GM10248 (cell line): Measurements from ENCODE around the gene ATP11A.
"Not testable (repeated sequence)": the region's sequence is repeated elsewhere in the genome, so short reads cannot be mapped to it uniquely, and the experiment has no call there.

Experiments
- CTCF ChIA-PET: fragments of 300-600 bp; sonication (Branson Sonifier 250); formaldehyde crosslinking; extraction: SDS; loops from one replicate; lab custom pipeline; 2021; ENCODE audit warnings: antibody characterized with exemption; lab: Yijun Ruan, JAX
- POLR2A ChIA-PET: fragments of 350-650 bp; sonication (Branson Sonifier 250); formaldehyde crosslinking; extraction: SDS; loops from one replicate; lab custom pipeline; 2020; ENCODE audit warnings: antibody characterized with exemption; lab: Yijun Ruan, JAX
- DNase-seq: peaks from one replicate; pipeline ENCODE4 v3.0.0; 2012; ENCODE audit errors: extremely low spot score
- CTCF ChIP-seq: IDR thresholded peaks from 2 replicates; pipeline ENCODE4 v1.5.1; 2012; ENCODE audit warnings: mild to moderate bottlenecking, low read depth; ENCODE audit errors: extremely low read depth, missing control alignments, control extremely low read depth

ATP11A gene

GRCh38 chr13:112859128-112859816, 169.4 kb downstream of the ATP11A start:
- ChIA-PET CTCF (interaction anchor here (1.3 to 4.6 kb wide), 2 partner anchors 9 to 15 kb away, joined by 3 to 25 read pairs; no protein-coding TSS in a partner anchor), POLR2A (interaction anchor here (0.7 kb wide), 1 partner anchor 16 kb away, joined by 4 read pairs; no protein-coding TSS in a partner anchor)
- no peak for DNase-seq
- TF ChIP-seq CTCF: no peak

- ChIA-PET POLR2A (interaction anchor here (0.7 kb wide), 1 partner anchor 16 kb away, joined by 4 read pairs; no protein-coding TSS in a partner anchor), CTCF (interaction anchor here (4.6 kb wide), 1 partner anchor 14 kb away, joined by 25 read pairs; no protein-coding TSS in a partner anchor)
- peak; percentile 55 for DNase-seq
- no peak for TF ChIP-seq CTCF
Observed at GRCh38 chr13:112859817-112860190, 170.0 kb downstream of the ATP11A start.

- TF ChIP-seq CTCF: no peak
- DNase-seq: no peak
- ChIA-PET CTCF (interaction anchor here (2.7 kb wide), 1 partner anchor 12 kb away, joined by 13 read pairs; no protein-coding TSS in a partner anchor), POLR2A (no interaction called here)
Observed at GRCh38 chr13:112861876-112862615, 172.2 kb downstream of the ATP11A start.

GRCh38 chr13:112863356-112863755, 173.5 kb downstream of the ATP11A start:
- DNase-seq, POLR2A ChIA-PET: not testable (repeated sequence)
- CTCF ChIA-PET: interaction anchor here (2.7 kb wide), 1 partner anchor 11 kb away, joined by 13 read pairs; no protein-coding TSS in a partner anchor

GRCh38 chr13:112865478-112865877, 175.6 kb downstream of the ATP11A start:
- POLR2A ChIA-PET: not testable (repeated sequence)
- CTCF ChIA-PET: interaction anchor here (1.4 kb wide), 1 partner anchor 9 kb away, joined by 7 read pairs; no protein-coding TSS in a partner anchor

GRCh38 chr13:112867301-112867711, 177.5 kb downstream of the ATP11A start:
- no peak for DNase-seq
- POLR2A ChIA-PET: no interaction called here
- CTCF ChIA-PET: interaction anchor here (3.3 kb wide), 1 partner anchor 227 kb away, joined by 11 read pairs; no protein-coding TSS in a partner anchor
- no peak for TF ChIP-seq CTCF

More at GRCh38 chr13:112865478-112865877, 175.6 kb downstream of the ATP11A start:
- not testable (repeated sequence) for DNase-seq

- ChIA-PET POLR2A (no interaction called here), CTCF (interaction anchor here (1.2 to 3.3 kb wide), 4 partner anchors 9 to 228 kb away, joined by 3 to 11 read pairs (median 3); no protein-coding TSS in a partner anchor)
- TF ChIP-seq CTCF: no peak
- DNase-seq: no peak
Observed at GRCh38 chr13:112868308-112868707, 178.5 kb downstream of the ATP11A start.
